ENCODE results near the gene CD6. TPM values are rescaled to one million over a fixed set of nuclear protein-coding genes. Genes with fewer than 3 reads are reported as not detected.

Gene CD6
- total and polyA plus RNA-seq, 9 donors = 0.18 to 2.0 (median 0.65) TPM

DNA sequence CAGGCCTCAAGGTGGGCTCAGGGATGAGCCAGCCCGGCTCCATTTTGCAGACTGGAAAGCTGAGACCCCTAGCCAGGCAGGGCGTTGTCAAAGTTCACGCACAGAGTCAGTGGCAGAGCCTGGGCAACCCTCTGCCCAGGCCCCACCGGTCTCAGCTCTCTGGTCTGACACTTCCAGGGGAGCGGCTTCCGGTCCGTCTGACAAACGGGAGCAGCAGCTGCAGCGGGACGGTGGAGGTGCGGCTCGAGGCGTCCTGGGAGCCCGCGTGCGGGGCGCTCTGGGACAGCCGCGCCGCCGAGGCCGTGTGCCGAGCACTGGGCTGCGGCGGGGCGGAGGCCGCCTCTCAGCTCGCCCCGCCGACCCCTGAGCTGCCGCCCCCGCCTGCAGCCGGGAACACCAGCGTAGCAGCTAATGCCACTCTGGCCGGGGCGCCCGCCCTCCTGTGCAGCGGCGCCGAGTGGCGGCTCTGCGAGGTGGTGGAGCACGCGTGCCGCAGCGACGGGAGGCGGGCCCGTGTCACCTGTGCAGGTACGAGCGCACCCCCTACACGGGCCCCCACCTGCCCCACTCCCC, 36.0 kb downstream of the CD6 start:
- WGBS (ENCODE audit: insufficient coverage) = 3% methylated on average over 49 of the region's 52 CpGs
- DNase-seq = no peak
- H3K4me3 ChIP-seq (ENCODE audit: low read length) = peak overlapping the region; percentile 24
- no peaks in the 10 kb centered on the region for H3K9me3 ChIP-seq (replicated peaks; ENCODE audit: control insufficient read depth, low read depth, low read length)
- H3K27me3 ChIP-seq (ENCODE audit: control insufficient read depth, insufficient read depth, low read length) = peaks cover 29% of the 10 kb centered on the region
- H3K36me3 ChIP-seq (ENCODE audit: control insufficient read depth, insufficient read depth, low read length) = no peaks in the 10 kb centered on the region
- H3K27ac ChIP-seq (ENCODE audit: low read length) = no peak overlapping the region
- peaks cover 35% of the 10 kb centered on the region for H3K4me1 ChIP-seq (ENCODE audit: control insufficient read depth, insufficient read depth, low read length)

DNA sequence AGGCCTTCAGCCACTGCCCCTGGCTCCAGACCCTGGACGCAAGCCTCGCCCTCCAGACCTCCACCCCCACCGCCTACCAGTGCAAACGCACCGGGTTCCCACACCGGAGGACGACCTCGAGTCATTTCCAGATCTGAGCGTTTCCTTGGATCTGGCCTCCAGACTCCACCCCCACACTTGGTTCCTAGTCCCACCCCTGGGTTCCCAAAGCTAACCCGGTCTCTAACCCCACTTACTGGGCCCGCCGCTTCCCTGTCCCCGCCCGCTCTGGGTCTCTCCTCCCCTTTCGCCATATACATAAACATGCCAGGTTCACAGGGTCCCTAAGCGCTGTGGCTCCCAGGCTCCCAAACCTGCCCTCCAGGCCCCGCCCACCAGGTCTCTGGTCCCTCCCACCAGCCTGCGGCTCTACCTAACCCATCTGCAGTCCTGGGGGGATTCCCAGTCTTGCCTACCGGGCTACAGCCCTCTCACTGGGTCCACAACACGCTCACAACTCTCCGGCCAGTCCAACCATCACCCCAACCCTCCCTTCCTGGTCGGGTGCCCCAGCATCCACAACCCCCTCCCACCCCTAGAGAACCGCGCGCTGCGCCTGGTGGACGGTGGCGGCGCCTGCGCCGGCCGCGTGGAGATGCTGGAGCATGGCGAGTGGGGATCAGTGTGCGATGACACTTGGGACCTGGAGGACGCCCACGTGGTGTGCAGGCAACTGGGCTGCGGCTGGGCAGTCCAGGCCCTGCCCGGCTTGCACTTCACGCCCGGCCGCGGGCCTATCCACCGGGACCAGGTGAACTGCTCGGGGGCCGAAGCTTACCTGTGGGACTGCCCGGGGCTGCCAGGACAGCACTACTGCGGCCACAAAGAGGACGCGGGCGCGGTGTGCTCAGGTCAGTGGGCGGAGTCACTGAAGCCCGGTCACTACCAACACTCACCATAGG, 36.7 kb downstream of the CD6 start:
- DNase-seq = peak; percentile 25
- H3K4me1 ChIP-seq (ENCODE audit: control insufficient read depth, insufficient read depth, low read length) = peaks cover 35% of the 10 kb centered on the region
- no peak overlapping the region for H3K27ac ChIP-seq (ENCODE audit: low read length)
- WGBS (ENCODE audit: insufficient coverage) = 17% methylated on average over 45 of the region's 54 CpGs
- peak overlapping the region; percentile 24 for H3K4me3 ChIP-seq (ENCODE audit: low read length)
- peaks cover 33% of the 10 kb centered on the region for H3K27me3 ChIP-seq (ENCODE audit: control insufficient read depth, insufficient read depth, low read length)
- H3K9me3 ChIP-seq (replicated peaks; ENCODE audit: control insufficient read depth, low read depth, low read length) = no peaks in the 10 kb centered on the region
- no peaks in the 10 kb centered on the region for H3K36me3 ChIP-seq (ENCODE audit: control insufficient read depth, insufficient read depth, low read length)

DNA sequence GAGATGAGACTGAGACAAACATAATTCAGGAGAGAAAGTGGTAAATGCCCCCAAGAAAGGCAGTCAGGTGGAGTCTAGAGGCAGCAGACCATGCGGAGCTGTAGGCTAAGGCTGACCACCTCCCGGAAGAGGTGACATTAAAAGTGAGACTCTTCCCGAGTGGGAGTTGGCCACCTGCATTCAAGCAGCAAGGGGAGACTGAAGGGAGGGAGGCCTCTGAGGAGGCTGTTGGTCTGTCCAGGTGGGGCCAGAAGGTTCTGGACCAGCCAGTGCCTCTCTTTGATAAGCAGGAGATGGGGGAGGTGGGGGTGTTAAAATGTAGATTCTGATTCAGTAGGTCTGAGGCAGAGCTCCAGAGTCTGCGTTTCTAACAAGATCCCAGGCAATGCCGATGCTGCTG, 37.5 kb downstream of the CD6 start:
- H3K4me1 ChIP-seq (ENCODE audit: control insufficient read depth, insufficient read depth, low read length) = peaks cover 28% of the 10 kb centered on the region
- 80% methylated on average over 3 of the region's 5 CpGs for WGBS (ENCODE audit: insufficient coverage)
- DNase-seq = no peak
- no peak overlapping the region for H3K27ac ChIP-seq (ENCODE audit: low read length)
- H3K9me3 ChIP-seq (replicated peaks; ENCODE audit: control insufficient read depth, low read depth, low read length) = no peaks in the 10 kb centered on the region
- H3K4me3 ChIP-seq (ENCODE audit: low read length) = no peak overlapping the region
- H3K27me3 ChIP-seq (ENCODE audit: control insufficient read depth, insufficient read depth, low read length) = peaks cover 34% of the 10 kb centered on the region
- no peaks in the 10 kb centered on the region for H3K36me3 ChIP-seq (ENCODE audit: control insufficient read depth, insufficient read depth, low read length)

DNA sequence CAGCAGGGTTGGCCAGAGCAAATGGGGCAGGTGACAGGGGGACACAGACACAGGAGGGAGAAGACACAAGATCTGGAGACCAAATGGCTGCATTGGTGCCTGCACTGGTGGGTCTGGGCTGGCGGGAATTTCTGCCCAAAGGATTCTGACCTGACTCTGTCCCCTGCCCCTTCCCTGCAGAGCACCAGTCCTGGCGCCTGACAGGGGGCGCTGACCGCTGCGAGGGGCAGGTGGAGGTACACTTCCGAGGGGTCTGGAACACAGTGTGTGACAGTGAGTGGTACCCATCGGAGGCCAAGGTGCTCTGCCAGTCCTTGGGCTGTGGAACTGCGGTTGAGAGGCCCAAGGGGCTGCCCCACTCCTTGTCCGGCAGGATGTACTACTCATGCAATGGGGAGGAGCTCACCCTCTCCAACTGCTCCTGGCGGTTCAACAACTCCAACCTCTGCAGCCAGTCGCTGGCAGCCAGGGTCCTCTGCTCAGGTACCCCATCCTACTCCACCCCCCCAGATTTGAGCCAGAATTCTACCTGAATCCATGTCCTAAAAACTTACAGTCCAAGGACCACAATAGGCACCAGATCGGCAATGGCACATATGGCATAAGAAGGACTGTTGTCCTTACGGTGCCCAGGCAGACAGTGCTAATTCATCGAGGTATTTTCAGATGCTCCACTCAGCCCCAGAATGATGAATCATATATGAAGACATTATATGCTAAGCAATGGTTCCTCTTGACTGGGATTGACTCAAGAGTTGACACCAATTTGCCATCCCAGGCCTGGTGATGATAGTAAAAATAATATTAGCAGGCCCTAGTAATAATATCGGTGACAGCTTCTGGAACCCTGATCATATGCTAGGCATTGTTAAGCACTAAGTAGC, 38.2 kb downstream of the CD6 start:
- no peak overlapping the region for H3K27ac ChIP-seq (ENCODE audit: low read length)
- DNase-seq = no peak
- H3K36me3 ChIP-seq (ENCODE audit: control insufficient read depth, insufficient read depth, low read length) = no peaks in the 10 kb centered on the region
- H3K4me1 ChIP-seq (ENCODE audit: control insufficient read depth, insufficient read depth, low read length) = peaks cover 21% of the 10 kb centered on the region
- H3K27me3 ChIP-seq (ENCODE audit: control insufficient read depth, insufficient read depth, low read length) = peaks cover 34% of the 10 kb centered on the region
- H3K9me3 ChIP-seq (replicated peaks; ENCODE audit: control insufficient read depth, low read depth, low read length) = no peaks in the 10 kb centered on the region
- H3K4me3 ChIP-seq (ENCODE audit: low read length) = no peak overlapping the region
- 89% methylated on average over 8 of the region's 15 CpGs for WGBS (ENCODE audit: insufficient coverage)

- Histone ChIP-seq H3K4me3 (ENCODE audit: low read length) (no peak overlapping the region), H3K9me3 (replicated peaks; ENCODE audit: control insufficient read depth, low read depth, low read length) (no peaks in the 10 kb centered on the region), H3K4me1 (ENCODE audit: control insufficient read depth, insufficient read depth, low read length) (peaks cover 14% of the 10 kb centered on the region), H3K27me3 (ENCODE audit: control insufficient read depth, insufficient read depth, low read length) (peaks cover 36% of the 10 kb centered on the region), H3K36me3 (ENCODE audit: control insufficient read depth, insufficient read depth, low read length) (no peaks in the 10 kb centered on the region), H3K27ac (ENCODE audit: low read length) (no peak overlapping the region)
- WGBS (ENCODE audit: insufficient coverage) = 66% methylated on average over 5 of the region's 16 CpGs
- DNase-seq = no peak
Observed at GRCh38 chr11:61010466-61011228, 39.2 kb downstream of the CD6 start.

- Histone ChIP-seq H3K36me3 (ENCODE audit: control insufficient read depth, insufficient read depth, low read length) (no peaks in the 10 kb centered on the region), H3K9me3 (replicated peaks; ENCODE audit: control insufficient read depth, low read depth, low read length) (no peaks in the 10 kb centered on the region), H3K4me3 (ENCODE audit: low read length) (no peak overlapping the region), H3K4me1 (ENCODE audit: control insufficient read depth, insufficient read depth, low read length) (peaks cover 14% of the 10 kb centered on the region), H3K27ac (ENCODE audit: low read length) (no peak overlapping the region), H3K27me3 (ENCODE audit: control insufficient read depth, insufficient read depth, low read length) (peaks cover 40% of the 10 kb centered on the region)
- 14% methylated on average over 1 of the region's 7 CpGs for WGBS (ENCODE audit: insufficient coverage)
- DNase-seq = no peak
Observed at GRCh38 chr11:61011229-61011870, 39.9 kb downstream of the CD6 start.

DNA sequence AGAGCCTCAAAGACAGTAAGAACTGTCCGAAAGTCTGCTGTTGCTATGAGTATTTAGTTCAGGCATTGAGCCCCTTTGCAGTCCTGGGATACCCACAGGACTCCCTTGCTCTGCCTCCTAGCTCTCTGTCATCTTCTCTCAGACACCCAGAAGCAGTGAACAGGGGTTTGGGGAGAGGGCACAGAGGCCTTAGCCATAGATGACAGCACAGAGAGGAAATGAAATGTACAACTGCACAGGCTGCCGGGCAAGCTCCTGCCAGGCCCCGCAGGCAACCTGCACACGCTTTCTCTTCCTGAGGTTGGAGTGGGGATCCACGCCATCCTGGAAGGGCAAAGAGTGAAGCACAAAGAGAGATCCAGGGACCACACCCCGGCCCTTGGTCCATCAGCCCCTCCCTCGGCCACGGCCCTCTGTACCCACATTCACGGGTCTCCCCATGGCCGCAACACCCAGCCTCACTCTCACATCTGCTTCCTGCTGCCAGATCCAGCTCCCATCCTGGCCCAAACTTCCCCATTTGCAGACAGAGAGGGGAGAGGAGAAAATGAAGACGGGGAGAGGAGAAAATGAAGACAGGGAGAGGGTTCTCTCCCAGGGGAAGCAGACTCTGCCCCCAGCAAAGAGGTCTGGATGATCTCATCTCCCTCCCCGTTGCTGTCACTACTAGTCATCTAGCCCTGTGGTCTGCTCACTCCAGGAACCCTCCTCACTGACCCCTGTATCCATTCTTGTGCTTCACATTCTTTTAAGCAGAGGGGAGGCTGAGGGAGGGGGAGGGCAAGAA, 40.7 kb downstream of the CD6 start:
- Histone ChIP-seq H3K9me3 (replicated peaks; ENCODE audit: control insufficient read depth, low read depth, low read length) (no peaks in the 10 kb centered on the region), H3K27ac (ENCODE audit: low read length) (no peak overlapping the region), H3K4me3 (ENCODE audit: low read length) (no peak overlapping the region), H3K36me3 (ENCODE audit: control insufficient read depth, insufficient read depth, low read length) (no peaks in the 10 kb centered on the region), H3K27me3 (ENCODE audit: control insufficient read depth, insufficient read depth, low read length) (peaks cover 41% of the 10 kb centered on the region), H3K4me1 (ENCODE audit: control insufficient read depth, insufficient read depth, low read length) (peaks cover 12% of the 10 kb centered on the region)
- DNase-seq = peak; percentile 43
- 80% methylated on average over 3 of the region's 12 CpGs for WGBS (ENCODE audit: insufficient coverage)

DNA sequence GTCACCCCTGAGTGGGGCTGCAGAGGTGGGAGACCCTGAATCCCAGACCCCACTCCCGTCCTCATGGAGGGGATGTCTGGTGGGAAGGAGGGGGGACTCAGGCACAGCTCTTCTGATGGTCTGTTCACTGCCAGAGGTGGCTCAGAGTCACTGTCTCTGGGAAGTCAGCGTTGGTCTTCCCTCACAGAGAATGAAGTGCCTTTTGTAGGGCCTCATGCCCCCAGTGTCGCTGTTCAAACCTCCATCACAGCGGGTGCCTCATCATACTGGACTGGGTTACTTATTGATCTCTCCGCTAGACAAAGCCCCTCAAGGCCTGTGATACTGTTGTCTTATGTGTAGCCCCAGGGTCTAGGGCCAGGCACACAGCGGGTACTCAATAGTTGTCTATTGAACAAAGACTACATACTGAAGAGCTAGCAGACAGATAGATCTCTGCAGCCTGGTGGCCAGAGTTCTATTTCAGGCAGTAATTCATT, 41.3 kb downstream of the CD6 start:
- no peak overlapping the region for H3K4me3 ChIP-seq (ENCODE audit: low read length)
- no peaks in the 10 kb centered on the region for H3K36me3 ChIP-seq (ENCODE audit: control insufficient read depth, insufficient read depth, low read length)
- H3K27ac ChIP-seq (ENCODE audit: low read length) = no peak overlapping the region
- peaks cover 43% of the 10 kb centered on the region for H3K27me3 ChIP-seq (ENCODE audit: control insufficient read depth, insufficient read depth, low read length)
- DNase-seq = no peak
- H3K9me3 ChIP-seq (replicated peaks; ENCODE audit: control insufficient read depth, low read depth, low read length) = no peaks in the 10 kb centered on the region
- WGBS (ENCODE audit: insufficient coverage) = 87% methylated on average over 3 of the region's 6 CpGs
- H3K4me1 ChIP-seq (ENCODE audit: control insufficient read depth, insufficient read depth, low read length) = peaks cover 7% of the 10 kb centered on the region

Measured in muscle of leg (tissue), 11 donors.